Gastrocnemius medialis (tissue), 4 donors: ENCODE data around the gene TGFBR3L. TPM values are rescaled to one million over a fixed set of nuclear protein-coding genes. Genes with fewer than 3 reads are reported as not detected.

Source experiments
- ATAC-seq, 2 donors: fragments of 150-250 bp; one replicate each; pipeline ENCODE4 v1.9.1; 2016
- DNase-seq, 2 donors: peaks; one replicate each; pipeline ENCODE4 v3.0.0-alpha.2; 2019
- H3K27ac ChIP-seq, 4 donors: fragments of 200-600 bp; sonication (generic); 1 replicate in 1 of 4; 2 replicates in 3 of 4; pipeline ENCODE4 v1.5.1; 2016 to 2018; ENCODE audit warnings: mild to moderate bottlenecking in 2 of 4, moderate library complexity in 1 of 4
- H3K27me3 ChIP-seq, 3 donors: fragments of 200-600 bp; sonication (generic) in 2 of 3; 1 replicate in 1 of 3; 2 replicates in 2 of 3; pipeline versions ENCODE4 v1.5.1 to v1.6.0; 2016 to 2019; ENCODE audit warnings: mild to moderate bottlenecking in 1 of 3, moderate library complexity in 1 of 3
- H3K36me3 ChIP-seq, 2 donors: fragments of 200-600 bp; sonication (generic) in 1 of 2; one replicate each; pipeline ENCODE4 v1.5.1; 2017 to 2018
- H3K4me1 ChIP-seq, 2 donors: fragments of 200-600 bp; sonication (generic) in 1 of 2; one replicate each; pipeline ENCODE4 v1.5.1; 2016 to 2017; ENCODE audit warnings: mild to moderate bottlenecking in 2 of 2
- H3K4me3 ChIP-seq, 4 donors: fragments of 200-600 bp; sonication (generic) in 3 of 4; 1 replicate in 1 of 4; 2 replicates in 3 of 4; pipeline ENCODE4 v1.5.1; 2016 to 2019; ENCODE audit warnings: mild to moderate bottlenecking in 2 of 4
- H3K9me3 ChIP-seq, 3 donors: fragments of 200-600 bp; sonication (generic) in 2 of 3; 1 replicate in 1 of 3; 2 replicates in 2 of 3; pipeline ENCODE4 v1.5.1; 2016 to 2019
- CTCF ChIP-seq, 5 experiments: fragments of 450-650 bp in 3 of 5; fragments of 200-600 bp in 2 of 5; sonication (generic) in 2 of 5; IDR thresholded peaks in 4 of 5; conservative IDR thresholded peaks in 1 of 5; 1 replicate in 4 of 5; 2 replicates in 1 of 5; pipeline ENCODE4 v1.5.1; 2016 to 2019; ENCODE audit warnings: antibody characterized with exemption in 5 of 5, mild to moderate bottlenecking in 3 of 5, moderate library complexity in 3 of 5
- POLR2A ChIP-seq, 2 donors: fragments of 450-650 bp; IDR thresholded peaks; one replicate each; pipeline ENCODE4 v1.6.1; 2017; ENCODE audit warnings: antibody characterized with exemption in 2 of 2, mild to moderate bottlenecking in 2 of 2, moderate library complexity in 2 of 2
- in situ Hi-C, 4 donors: fragments of 200-750 bp; cut with MboI; loops; one replicate each; pipeline versions ENCODE4 v1.15.0 to v1.8.0; 2017; ENCODE audit warnings: low sequenced_read_pairs in 4 of 4
- intact Hi-C: fragments of 100-400 bp; cut with DNase I; formaldehyde crosslinking; loops from one replicate; pipeline ENCODE4 v1.15.1; 2023; ENCODE audit warnings: low total_unique reads
- total RNA-seq, 4 donors: library from RNA; depleted of rRNA; stranded (reverse); fragments of >200 nt; gene quantifications; one replicate each; pipeline versions ENCODE4 v1.1.0 to v1.2.3, GENCODE V29; 2016

TGFBR3L gene
- total RNA-seq: 1 to 10 TPM in 2 of 4 donors, under 1 TPM in 1, not detected in 1; 0.62 to 2.6 (median 1.5) TPM

- peaks cover 40 to 46% (median 46%) of the 10 kb centered on the region in 3 donors for H3K27me3 ChIP-seq
- no peak for TF ChIP-seq POLR2A (IDR thresholded peaks at IDR 0.05)
- no peak for TF ChIP-seq CTCF (IDR thresholded peaks at IDR 0.05 in 4 of 5, conservative IDR thresholded peaks at IDR 0.05 in 1 of 5)
- intact Hi-C loops: no loop called here
These were observed at the start of gene TGFBR3L for GRCh38 chr19:7914598-7915045. Gene TGFBR3L, plus strand, starts transcription at chr19:7914830.

GRCh38 chr19:7865262-7865911 is 49.2 kb upstream of the TGFBR3L start:
- Histone ChIP-seq H3K9me3 (no peaks in the 10 kb centered on the region), H3K4me1 (peaks cover 7 to 8% of the 10 kb centered on the region in 2 donors), H3K27me3 (peaks cover 40 to 65% (median 61%) of the 10 kb centered on the region in 3 donors), H3K27ac (no peak overlapping the region), H3K36me3 (no peaks in the 10 kb centered on the region), H3K4me3 (no peak overlapping the region)
- intact Hi-C loops (no loop called here), in situ Hi-C loops (no loop called here)
- no peak for TF ChIP-seq POLR2A (IDR thresholded peaks at IDR 0.05)
- TF ChIP-seq CTCF (IDR thresholded peaks at IDR 0.05 in 4 of 5, conservative IDR thresholded peaks at IDR 0.05 in 1 of 5): no peak
- ATAC-seq: no peak
- no peak for DNase-seq

More at GRCh38 chr19:7914598-7915045, at the start of gene TGFBR3L:
- Histone ChIP-seq H3K9me3 (no peaks in the 10 kb centered on the region), H3K4me1 (peaks cover 8 to 21% of the 10 kb centered on the region in 2 donors), H3K4me3 (no peak within 1 kb of the TSS), H3K36me3 (peaks cover 0 to 38% of the 10 kb centered on the region in 2 donors), H3K27ac (no peak within 1 kb of the TSS)
- no peak for ATAC-seq
- in situ Hi-C loops: no loop called here
- DNase-seq: no peak

- Histone ChIP-seq H3K9me3 (no peaks in the 10 kb centered on the region), H3K27ac (no peak overlapping the region), H3K27me3 (peaks cover 31 to 58% (median 56%) of the 10 kb centered on the region in 3 donors), H3K4me3 (no peak overlapping the region), H3K36me3 (no peaks in the 10 kb centered on the region), H3K4me1 (peaks cover 7 to 8% of the 10 kb centered on the region in 2 donors)
- no peak for DNase-seq
- TF ChIP-seq POLR2A (IDR thresholded peaks at IDR 0.05) (no peak), CTCF (IDR thresholded peaks at IDR 0.05 in 4 of 5, conservative IDR thresholded peaks at IDR 0.05 in 1 of 5) (no peak)
- in situ Hi-C loops: no loop called here
- intact Hi-C loops: no loop called here
- ATAC-seq: no peak
These were observed 48.1 kb upstream of the TGFBR3L start for GRCh38 chr19:7866399-7867091.

GRCh38 chr19:7867092-7867844 is 47.4 kb upstream of the TGFBR3L start:
- H3K4me3 ChIP-seq: no peak overlapping the region
- peaks cover 7 to 8% of the 10 kb centered on the region in 2 donors for H3K4me1 ChIP-seq
- H3K9me3 ChIP-seq: no peaks in the 10 kb centered on the region

More at GRCh38 chr19:7867092-7867844, 47.4 kb upstream of the TGFBR3L start:
- intact Hi-C loops (no loop called here), in situ Hi-C loops (no loop called here)
- no peak for TF ChIP-seq POLR2A (IDR thresholded peaks at IDR 0.05)
- no peak for TF ChIP-seq CTCF (IDR thresholded peaks at IDR 0.05 in 4 of 5, conservative IDR thresholded peaks at IDR 0.05 in 1 of 5)
- H3K36me3 ChIP-seq: no peaks in the 10 kb centered on the region
- no peak overlapping the region for H3K27ac ChIP-seq
- no peak for ATAC-seq
- H3K27me3 ChIP-seq: peaks cover 25 to 54% (median 53%) of the 10 kb centered on the region in 3 donors
- no peak for DNase-seq
